Measurements from ENCODE around the gene ATXN10. TPM values are rescaled to one million over a fixed set of nuclear protein-coding genes. Genes with fewer than 3 reads are reported as not detected.
A peak's percentile ranks its signal among the peaks of the same experiment; 100 is the strongest.

Gene ATXN10
- total RNA-seq, 4 donors from 2014 or later = 28.4 to 184 (median 66.3) TPM

DNA sequence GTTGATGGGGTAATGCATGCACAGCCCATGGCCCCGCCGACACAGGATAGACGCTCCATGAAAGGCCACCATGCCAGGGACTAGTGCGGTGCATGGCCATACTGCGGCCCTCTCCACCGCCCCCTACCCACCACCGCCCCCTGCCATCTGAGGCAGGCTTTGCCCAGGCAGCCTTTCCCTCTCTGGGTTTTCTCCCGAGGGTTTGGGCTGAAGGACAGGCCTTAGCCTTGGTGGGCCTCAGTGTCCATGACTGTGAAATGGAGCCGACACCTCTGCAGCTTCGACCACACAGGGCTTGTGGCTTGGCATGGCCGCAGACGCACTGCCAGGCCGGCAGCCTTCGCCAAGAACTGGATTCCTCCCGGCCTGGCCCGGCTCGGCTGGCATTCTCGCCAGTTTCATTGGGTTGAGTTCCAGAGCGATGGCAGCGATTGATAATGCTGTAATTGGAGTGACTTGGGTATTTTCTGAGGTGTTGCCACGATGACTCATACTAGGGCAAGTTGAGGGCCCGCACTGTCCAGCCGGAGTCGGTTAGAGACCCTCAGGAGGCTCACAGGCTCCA lies 194.0 kb downstream of the ATXN10 start:
- H3K4me1 ChIP-seq = peaks cover 0 to 27% (median 0%) of the 10 kb centered on the region in 4 donors
- no peak for DNase-seq
- H3K27me3 ChIP-seq = peaks cover 0 to 30% of the 10 kb centered on the region in 2 donors
- no peak overlapping the region for H3K4me3 ChIP-seq
- no peak overlapping the region for H3K27ac ChIP-seq
- no peaks in the 10 kb centered on the region for H3K9me3 ChIP-seq
- TF ChIP-seq, protein P1, sequence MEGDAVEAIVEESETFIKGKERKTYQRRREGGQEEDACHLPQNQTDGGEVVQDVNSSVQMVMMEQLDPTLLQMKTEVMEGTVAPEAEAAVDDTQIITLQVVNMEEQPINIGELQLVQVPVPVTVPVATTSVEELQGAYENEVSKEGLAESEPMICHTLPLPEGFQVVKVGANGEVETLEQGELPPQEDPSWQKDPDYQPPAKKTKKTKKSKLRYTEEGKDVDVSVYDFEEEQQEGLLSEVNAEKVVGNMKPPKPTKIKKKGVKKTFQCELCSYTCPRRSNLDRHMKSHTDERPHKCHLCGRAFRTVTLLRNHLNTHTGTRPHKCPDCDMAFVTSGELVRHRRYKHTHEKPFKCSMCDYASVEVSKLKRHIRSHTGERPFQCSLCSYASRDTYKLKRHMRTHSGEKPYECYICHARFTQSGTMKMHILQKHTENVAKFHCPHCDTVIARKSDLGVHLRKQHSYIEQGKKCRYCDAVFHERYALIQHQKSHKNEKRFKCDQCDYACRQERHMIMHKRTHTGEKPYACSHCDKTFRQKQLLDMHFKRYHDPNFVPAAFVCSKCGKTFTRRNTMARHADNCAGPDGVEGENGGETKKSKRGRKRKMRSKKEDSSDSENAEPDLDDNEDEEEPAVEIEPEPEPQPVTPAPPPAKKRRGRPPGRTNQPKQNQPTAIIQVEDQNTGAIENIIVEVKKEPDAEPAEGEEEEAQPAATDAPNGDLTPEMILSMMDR (IDR thresholded peaks at IDR 0.05) = no peak
- no peak for TF ChIP-seq POLR2A (IDR thresholded peaks at IDR 0.05)
- no peaks in the 10 kb centered on the region for H3K36me3 ChIP-seq

DNA sequence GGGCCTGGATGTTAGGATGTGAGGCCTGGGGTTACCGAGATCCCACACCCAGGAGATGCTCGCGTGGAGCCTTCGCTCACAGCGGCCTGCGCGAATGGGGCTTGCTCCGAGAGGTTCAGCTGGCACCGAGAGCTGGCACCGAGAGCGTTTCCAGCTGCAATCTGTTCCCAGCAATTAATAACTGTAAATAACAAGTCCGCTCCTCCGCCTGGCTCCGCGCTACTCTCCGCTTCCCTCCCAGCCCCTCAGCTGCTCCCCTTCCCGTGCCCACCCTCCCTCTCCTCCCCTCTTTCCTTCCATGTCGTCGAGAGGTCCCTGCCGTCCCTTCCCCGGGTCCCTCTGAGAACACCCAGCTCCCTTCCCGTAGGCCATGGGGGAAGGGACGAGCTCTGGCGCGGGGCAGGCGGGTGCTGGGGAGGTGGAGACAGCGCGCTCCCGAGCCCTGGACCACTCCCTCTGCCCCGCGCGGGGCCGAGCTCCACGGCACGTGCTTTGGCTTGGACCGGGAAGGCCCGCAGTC lies 194.6 kb downstream of the ATXN10 start:
- no peak overlapping the region for H3K27ac ChIP-seq
- no peak for DNase-seq
- no peaks in the 10 kb centered on the region for H3K9me3 ChIP-seq
- peaks cover 0 to 30% of the 10 kb centered on the region in 2 donors for H3K27me3 ChIP-seq
- no peaks in the 10 kb centered on the region for H3K36me3 ChIP-seq
- peak overlapping the region in 1 of 4 donors; percentile 24 for H3K4me3 ChIP-seq
- peaks cover 0 to 27% (median 0%) of the 10 kb centered on the region in 4 donors for H3K4me1 ChIP-seq
- TF ChIP-seq, protein P1 (IDR thresholded peaks at IDR 0.05) = no peak
- TF ChIP-seq POLR2A (IDR thresholded peaks at IDR 0.05) = no peak

DNA sequence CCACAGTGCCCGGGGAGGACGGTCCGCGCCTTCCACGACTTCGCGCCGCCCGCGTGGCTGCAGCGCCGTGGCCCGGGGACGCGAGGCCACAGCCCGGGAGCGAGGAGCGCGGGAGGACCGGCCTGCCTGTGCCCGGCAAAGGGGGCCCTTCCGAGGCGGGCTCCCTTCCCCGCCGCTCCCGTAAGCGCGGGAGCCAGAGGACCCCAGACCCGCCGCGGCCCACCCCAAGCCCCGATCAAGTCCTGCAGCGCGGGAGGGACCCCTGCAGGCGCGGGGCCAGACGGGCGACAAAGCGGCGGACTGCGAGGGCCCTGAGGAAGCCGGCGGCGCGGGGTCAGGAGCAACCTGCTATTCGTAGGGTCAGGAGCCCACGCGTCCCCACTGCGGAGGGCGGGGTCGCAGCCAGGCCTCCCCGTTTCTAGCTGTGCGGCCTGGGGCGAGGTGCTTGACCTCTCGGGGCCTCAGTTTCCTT lies 195.0 kb downstream of the ATXN10 start:
- TF ChIP-seq POLR2A (IDR thresholded peaks at IDR 0.05) = no peak
- TF ChIP-seq, protein P1 (IDR thresholded peaks at IDR 0.05) = no peak
- Histone ChIP-seq H3K36me3 (no peaks in the 10 kb centered on the region), H3K27ac (no peak overlapping the region), H3K4me1 (peaks cover 0 to 27% (median 0%) of the 10 kb centered on the region in 4 donors), H3K9me3 (no peaks in the 10 kb centered on the region), H3K4me3 (peak overlapping the region in 2 of 4 donors; percentile 14 to 24), H3K27me3 (peaks cover 0 to 30% of the 10 kb centered on the region in 2 donors)
- no peak for DNase-seq

DNA sequence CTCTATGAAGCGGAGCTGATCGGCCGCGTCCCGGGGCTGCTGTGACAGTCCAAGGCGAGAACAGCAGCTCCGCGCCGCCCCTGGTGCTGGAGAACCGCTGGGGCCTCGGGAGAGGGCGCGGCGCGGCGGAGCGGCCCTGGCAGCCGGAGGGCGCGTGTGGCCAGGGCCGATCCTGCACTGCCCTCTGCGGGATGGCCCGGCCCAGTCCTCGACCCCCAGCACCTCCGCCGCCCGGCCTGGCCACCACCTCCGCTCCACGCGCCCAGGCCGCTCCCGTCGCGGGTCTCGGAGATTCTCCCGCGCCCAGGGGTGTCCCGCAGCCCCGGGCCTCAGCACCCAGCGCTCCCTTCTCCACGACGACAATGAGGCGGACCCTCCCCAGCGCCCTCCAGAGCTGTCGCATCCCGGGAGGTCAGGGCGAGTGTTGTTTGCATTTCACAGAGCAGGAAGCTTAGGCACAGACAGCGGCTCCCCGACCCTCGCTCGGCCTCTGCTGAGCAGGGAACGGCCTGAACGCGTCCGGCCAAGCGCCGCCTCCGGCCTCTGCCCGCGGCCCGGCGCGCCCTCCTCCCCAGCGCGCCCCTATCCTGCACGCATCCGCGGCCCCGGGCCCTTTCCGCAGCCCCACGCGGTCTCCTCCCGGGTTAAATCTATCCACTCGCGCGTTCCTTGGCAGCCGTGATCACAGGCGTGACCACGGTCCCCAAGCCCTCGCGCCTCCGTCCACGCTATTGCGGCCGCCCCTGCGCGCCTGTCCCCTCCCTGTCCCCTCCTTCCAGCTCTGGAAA lies 195.7 kb downstream of the ATXN10 start:
- Histone ChIP-seq H3K4me1 (peaks cover 0 to 27% (median 0%) of the 10 kb centered on the region in 4 donors), H3K9me3 (peaks cover 0 to 1% (median 0%) of the 10 kb centered on the region in 4 donors), H3K27ac (no peak overlapping the region), H3K36me3 (no peaks in the 10 kb centered on the region), H3K4me3 (peak overlapping the region in 2 of 4 donors; percentile 14 to 24), H3K27me3 (peaks cover 0 to 30% of the 10 kb centered on the region in 2 donors)
- no peak for TF ChIP-seq POLR2A (IDR thresholded peaks at IDR 0.05)
- TF ChIP-seq, protein P1 (IDR thresholded peaks at IDR 0.05) = no peak
- DNase-seq = no peak

DNA sequence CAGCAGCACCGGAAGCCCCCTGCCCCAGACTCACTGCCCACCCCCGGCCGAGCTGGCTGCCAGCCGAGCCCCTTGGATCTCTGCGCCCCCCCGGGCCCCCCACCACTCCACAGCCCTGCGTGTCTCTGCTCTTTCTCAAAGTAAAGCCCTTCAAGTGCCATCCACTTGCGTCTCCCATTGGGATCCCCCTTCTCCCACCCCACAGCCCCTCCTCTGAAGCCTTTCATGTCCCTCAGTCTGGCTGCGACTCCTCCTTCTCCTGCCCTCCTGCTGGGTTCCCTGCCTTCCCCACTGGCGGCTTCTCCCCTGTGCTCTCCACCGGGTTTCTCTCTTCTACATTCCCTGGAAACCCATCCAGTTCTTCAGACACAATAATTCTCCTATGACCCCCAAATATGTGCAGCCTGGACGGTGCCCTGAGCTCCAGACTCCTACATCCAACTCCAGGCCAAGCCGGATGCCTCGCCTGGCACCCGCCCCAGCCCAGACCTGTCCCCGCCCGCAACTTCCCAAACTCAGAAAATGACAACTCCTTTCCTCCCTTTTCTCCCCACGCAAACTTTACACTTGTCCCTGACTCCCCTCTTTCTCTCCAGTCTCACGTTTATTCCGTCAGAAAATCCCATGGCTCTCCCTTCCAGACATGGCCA lies 196.4 kb downstream of the ATXN10 start:
- Histone ChIP-seq H3K4me1 (peaks cover 0 to 27% (median 0%) of the 10 kb centered on the region in 4 donors), H3K36me3 (no peaks in the 10 kb centered on the region), H3K4me3 (no peak overlapping the region), H3K27me3 (peaks cover 0 to 30% of the 10 kb centered on the region in 2 donors), H3K9me3 (peaks cover 0 to 4% (median 0%) of the 10 kb centered on the region in 4 donors), H3K27ac (no peak overlapping the region)
- no peak for TF ChIP-seq POLR2A (IDR thresholded peaks at IDR 0.05)
- TF ChIP-seq, protein P1 (IDR thresholded peaks at IDR 0.05) = no peak
- DNase-seq = no peak
